Neural progenitor cell (in vitro differentiated cells): ENCODE results near the gene ITPR2.

Experiments used
- EZH2phosphoT487 ChIP-seq: fragments of 200-600 bp; sonication (generic); IDR thresholded peaks from 2 replicates; pipeline ENCODE4 v1.6.1; 2017; ENCODE audit warnings: antibody characterized with exemption
- TF ChIP-seq, protein P1 (sequence below): fragments of 200-600 bp; sonication (generic); IDR thresholded peaks from 2 replicates; pipeline ENCODE4 v1.5.1; 2017; ENCODE audit warnings: antibody characterized with exemption, mild to moderate bottlenecking

DNA sequence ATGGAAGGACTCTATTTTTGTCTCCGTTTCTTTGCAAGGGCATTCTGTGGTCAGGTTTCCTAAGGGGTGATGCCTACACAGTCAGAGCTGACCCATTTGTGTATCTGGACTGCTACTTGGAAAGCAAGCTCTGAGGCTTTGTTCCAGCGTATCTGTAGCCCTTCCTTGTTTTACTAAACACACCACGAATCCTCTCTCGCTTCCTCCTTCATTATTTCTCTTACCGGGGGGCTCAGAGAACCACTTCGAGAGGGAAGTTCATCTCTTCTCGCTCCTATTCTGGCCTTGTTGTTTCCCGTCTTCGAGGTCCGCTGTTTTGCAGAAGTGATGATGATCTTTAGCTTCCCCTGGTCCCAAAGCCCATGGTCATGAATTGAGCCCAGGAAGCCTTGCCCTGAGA is 472.9 kb downstream of the ITPR2 start:
- TF ChIP-seq, protein P1, sequence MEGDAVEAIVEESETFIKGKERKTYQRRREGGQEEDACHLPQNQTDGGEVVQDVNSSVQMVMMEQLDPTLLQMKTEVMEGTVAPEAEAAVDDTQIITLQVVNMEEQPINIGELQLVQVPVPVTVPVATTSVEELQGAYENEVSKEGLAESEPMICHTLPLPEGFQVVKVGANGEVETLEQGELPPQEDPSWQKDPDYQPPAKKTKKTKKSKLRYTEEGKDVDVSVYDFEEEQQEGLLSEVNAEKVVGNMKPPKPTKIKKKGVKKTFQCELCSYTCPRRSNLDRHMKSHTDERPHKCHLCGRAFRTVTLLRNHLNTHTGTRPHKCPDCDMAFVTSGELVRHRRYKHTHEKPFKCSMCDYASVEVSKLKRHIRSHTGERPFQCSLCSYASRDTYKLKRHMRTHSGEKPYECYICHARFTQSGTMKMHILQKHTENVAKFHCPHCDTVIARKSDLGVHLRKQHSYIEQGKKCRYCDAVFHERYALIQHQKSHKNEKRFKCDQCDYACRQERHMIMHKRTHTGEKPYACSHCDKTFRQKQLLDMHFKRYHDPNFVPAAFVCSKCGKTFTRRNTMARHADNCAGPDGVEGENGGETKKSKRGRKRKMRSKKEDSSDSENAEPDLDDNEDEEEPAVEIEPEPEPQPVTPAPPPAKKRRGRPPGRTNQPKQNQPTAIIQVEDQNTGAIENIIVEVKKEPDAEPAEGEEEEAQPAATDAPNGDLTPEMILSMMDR = no peak
- TF ChIP-seq EZH2phosphoT487 = no peak
